BE2C (cell line): ENCODE results near the gene CEP350.

ENCODE experiments used
- DNase-seq: peaks from one replicate; pipeline ENCODE4 v3.0.0-alpha.2; 2020
- H3K27me3 ChIP-seq: fragments of 250-450 bp; sonication (Bioruptor Pico); 2 replicates; pipeline ENCODE4 v1.5.1; 2020; ENCODE audit warnings: mild to moderate bottlenecking
- H3K36me3 ChIP-seq: fragments of 250-450 bp; sonication (Bioruptor Pico); 2 replicates; pipeline ENCODE4 v1.5.1; 2020; ENCODE audit warnings: mild to moderate bottlenecking
- H3K4me1 ChIP-seq: fragments of 250-450 bp; sonication (Bioruptor Pico); 2 replicates; pipeline ENCODE4 v1.5.1; 2020
- H3K4me3 ChIP-seq: 2 replicates; pipeline ENCODE4 v1.5.1; 2011; ENCODE audit warnings: low read depth, low read length
- H3K9me3 ChIP-seq: fragments of 250-450 bp; sonication (Bioruptor Pico); 2 replicates; pipeline ENCODE4 v1.5.1; 2020
- TF ChIP-seq, protein P1 (sequence below): IDR thresholded peaks from 2 replicates; pipeline ENCODE4 v1.5.1; 2012; ENCODE audit warnings: mild to moderate bottlenecking, low read depth, low read length

CEP350 gene

DNA sequence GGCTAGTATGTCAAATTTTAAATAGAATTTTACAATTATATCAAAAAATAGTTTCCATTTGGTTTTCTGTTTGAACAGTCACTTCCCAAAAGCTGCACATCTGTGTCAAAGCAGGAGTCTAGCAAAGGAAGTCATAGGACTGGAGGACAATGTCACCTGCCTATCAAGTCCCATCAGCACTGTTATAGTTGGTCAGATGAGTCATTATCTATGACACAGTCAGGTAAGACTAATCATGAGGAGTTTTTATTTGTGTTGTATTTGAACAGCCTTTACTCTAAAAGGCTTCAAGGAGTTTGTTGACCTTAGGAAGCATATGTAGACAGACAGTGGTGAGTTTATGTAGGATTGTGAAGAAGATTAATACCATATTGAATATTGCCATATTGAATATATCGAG lies 125.8 kb downstream of the CEP350 start:
- no peak for DNase-seq
- TF ChIP-seq, protein P1, sequence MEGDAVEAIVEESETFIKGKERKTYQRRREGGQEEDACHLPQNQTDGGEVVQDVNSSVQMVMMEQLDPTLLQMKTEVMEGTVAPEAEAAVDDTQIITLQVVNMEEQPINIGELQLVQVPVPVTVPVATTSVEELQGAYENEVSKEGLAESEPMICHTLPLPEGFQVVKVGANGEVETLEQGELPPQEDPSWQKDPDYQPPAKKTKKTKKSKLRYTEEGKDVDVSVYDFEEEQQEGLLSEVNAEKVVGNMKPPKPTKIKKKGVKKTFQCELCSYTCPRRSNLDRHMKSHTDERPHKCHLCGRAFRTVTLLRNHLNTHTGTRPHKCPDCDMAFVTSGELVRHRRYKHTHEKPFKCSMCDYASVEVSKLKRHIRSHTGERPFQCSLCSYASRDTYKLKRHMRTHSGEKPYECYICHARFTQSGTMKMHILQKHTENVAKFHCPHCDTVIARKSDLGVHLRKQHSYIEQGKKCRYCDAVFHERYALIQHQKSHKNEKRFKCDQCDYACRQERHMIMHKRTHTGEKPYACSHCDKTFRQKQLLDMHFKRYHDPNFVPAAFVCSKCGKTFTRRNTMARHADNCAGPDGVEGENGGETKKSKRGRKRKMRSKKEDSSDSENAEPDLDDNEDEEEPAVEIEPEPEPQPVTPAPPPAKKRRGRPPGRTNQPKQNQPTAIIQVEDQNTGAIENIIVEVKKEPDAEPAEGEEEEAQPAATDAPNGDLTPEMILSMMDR = no peak

DNA sequence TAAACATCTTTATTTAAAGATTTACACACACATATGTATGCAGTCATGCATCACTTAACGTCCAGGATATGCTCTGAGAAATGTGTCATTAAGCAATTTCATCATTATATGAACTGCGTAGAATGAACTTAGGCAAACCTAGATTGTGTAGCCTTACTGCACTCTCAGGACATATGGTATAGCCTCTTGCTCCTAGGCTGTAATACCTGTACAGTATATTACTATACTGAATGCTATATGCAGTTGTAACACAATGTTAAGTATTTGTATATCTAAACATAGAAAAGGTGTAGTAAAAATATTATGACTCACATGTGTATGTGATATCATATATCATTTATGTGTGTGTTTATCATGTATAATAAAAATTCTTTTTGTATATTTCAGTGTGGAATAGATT lies 126.9 kb downstream of the CEP350 start:
- Histone ChIP-seq H3K9me3 (no peaks in the 10 kb centered on the region), H3K4me1 (no peaks in the 10 kb centered on the region), H3K36me3 (peaks cover 46% of the 10 kb centered on the region), H3K4me3 (no peak overlapping the region), H3K27me3 (no peaks in the 10 kb centered on the region)
- no peak for DNase-seq
- TF ChIP-seq, protein P1 = no peak

More for the DNA sequence above, 125.8 kb downstream of the CEP350 start:
- H3K4me1 ChIP-seq = no peaks in the 10 kb centered on the region
- H3K4me3 ChIP-seq = no peak overlapping the region
- peaks cover 47% of the 10 kb centered on the region for H3K36me3 ChIP-seq
- H3K27me3 ChIP-seq = no peaks in the 10 kb centered on the region
- no peaks in the 10 kb centered on the region for H3K9me3 ChIP-seq

DNA sequence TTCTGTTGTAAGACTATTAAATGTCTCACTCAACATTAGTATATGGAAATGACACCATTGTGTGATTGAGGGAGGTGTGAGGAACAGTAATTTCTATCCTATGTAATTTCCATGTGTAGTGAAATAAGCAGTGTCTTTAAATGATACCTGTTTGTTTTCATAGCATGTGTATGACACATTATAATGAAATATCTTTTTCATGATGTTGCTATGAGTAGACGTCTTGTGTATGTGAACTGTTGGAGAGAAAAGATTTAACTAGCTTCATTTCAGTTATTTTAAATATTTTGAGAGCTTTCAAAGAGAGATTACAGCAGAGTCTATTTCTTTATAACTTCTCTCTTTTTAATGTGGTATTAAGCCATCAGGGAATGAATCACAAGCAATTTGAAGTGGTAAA lies 128.6 kb downstream of the CEP350 start:
- no peaks in the 10 kb centered on the region for H3K9me3 ChIP-seq
- H3K4me1 ChIP-seq = no peaks in the 10 kb centered on the region
- no peak for DNase-seq
- no peak overlapping the region for H3K4me3 ChIP-seq
- peaks cover 39% of the 10 kb centered on the region for H3K36me3 ChIP-seq
- no peaks in the 10 kb centered on the region for H3K27me3 ChIP-seq
- TF ChIP-seq, protein P1 = no peak

DNA sequence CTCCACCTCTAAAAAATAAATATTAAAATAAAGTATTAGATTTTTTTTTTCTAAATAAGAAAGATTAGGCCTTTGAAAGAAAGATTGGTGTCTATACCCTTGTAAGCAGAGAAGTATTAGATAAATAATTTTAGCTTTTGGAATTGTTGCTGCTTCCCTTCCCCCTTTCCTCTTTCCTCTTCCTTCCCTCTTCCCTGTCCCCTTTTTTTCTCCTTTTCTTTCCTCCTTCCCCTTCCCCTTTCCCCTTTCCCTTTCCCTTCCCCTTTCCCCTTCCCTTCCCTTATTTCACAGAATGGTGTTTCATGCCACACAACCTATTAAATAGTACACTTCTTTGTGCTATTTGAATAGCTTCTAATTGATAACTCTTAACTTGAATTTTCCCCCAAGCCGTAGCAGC lies 130.3 kb downstream of the CEP350 start:
- H3K9me3 ChIP-seq = no peaks in the 10 kb centered on the region
- no peaks in the 10 kb centered on the region for H3K4me1 ChIP-seq
- no peaks in the 10 kb centered on the region for H3K27me3 ChIP-seq
- TF ChIP-seq, protein P1 = no peak
- DNase-seq = no peak
- H3K4me3 ChIP-seq = no peak overlapping the region
- peaks cover 28% of the 10 kb centered on the region for H3K36me3 ChIP-seq

DNA sequence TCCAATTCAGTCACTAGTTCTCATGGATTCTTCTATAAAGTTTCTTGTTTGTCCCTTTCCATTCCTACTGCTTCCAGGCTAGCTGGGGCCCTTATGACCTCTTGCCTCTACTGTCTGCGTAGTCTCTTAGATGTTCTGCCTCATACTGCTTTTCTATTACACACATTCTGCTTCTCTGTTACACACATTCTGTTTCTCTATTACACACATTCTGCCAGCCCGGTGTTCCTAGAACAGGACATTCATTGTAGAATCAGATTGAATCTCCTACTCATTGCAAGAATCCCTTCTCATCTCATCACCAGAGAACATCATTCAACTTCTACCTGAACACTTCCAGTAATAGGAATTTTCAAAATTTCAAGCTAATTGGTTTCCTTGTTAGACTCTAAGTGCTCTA lies 130.7 kb downstream of the CEP350 start:
- Histone ChIP-seq H3K27me3 (no peaks in the 10 kb centered on the region), H3K36me3 (peaks cover 30% of the 10 kb centered on the region), H3K9me3 (no peaks in the 10 kb centered on the region), H3K4me3 (no peak overlapping the region), H3K4me1 (no peaks in the 10 kb centered on the region)
- no peak for DNase-seq
- TF ChIP-seq, protein P1 = no peak

DNA sequence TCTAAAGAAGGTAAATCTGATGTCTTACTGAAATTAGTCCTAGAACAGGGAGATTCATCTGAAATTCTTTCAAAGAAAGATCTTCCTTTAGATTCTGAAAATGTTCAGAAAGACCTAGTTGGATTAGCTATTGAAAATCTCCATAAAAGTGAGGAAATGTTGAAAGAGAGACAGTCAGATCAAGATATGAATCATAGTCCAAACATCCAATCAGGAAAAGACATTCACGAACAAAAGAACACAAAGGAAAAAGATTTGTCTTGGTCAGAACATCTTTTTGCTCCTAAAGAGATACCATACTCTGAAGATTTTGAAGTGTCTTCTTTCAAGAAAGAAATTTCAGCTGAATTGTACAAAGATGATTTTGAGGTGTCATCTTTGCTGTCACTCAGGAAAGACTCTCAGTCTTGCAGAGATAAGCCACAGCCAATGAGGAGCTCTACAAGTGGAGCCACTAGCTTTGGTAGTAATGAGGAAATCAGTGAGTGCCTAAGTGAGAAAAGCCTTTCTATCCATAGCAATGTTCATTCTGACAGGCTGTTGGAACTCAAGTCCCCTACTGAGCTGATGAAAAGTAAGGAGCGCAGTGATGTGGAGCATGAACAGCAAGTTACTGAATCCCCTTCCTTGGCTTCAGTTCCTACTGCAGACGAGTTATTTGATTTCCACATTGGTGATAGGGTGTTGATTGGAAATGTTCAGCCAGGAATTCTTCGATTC lies 138.5 kb downstream of the CEP350 start:
- Histone ChIP-seq H3K4me3 (no peak overlapping the region), H3K4me1 (no peaks in the 10 kb centered on the region), H3K27me3 (no peaks in the 10 kb centered on the region), H3K9me3 (no peaks in the 10 kb centered on the region), H3K36me3 (peaks cover 51% of the 10 kb centered on the region)
- TF ChIP-seq, protein P1 = no peak
- DNase-seq = no peak
